HG03175 (cell line): Measurements from ENCODE around the gene PON2.
"Not testable (repeated sequence)": the region's sequence is repeated elsewhere in the genome, so short reads cannot be mapped to it uniquely, and the experiment has no call there.

Experiments
- ATAC-seq: cut with Tn5 transposase; IDR thresholded peaks from one replicate; pipeline ENCODE4 v1.9.1; 2021; ENCODE audit warnings: mild to moderate bottlenecking, moderate library complexity; ENCODE audit not compliant: unreplicated experiment

The PON2 gene

DNA sequence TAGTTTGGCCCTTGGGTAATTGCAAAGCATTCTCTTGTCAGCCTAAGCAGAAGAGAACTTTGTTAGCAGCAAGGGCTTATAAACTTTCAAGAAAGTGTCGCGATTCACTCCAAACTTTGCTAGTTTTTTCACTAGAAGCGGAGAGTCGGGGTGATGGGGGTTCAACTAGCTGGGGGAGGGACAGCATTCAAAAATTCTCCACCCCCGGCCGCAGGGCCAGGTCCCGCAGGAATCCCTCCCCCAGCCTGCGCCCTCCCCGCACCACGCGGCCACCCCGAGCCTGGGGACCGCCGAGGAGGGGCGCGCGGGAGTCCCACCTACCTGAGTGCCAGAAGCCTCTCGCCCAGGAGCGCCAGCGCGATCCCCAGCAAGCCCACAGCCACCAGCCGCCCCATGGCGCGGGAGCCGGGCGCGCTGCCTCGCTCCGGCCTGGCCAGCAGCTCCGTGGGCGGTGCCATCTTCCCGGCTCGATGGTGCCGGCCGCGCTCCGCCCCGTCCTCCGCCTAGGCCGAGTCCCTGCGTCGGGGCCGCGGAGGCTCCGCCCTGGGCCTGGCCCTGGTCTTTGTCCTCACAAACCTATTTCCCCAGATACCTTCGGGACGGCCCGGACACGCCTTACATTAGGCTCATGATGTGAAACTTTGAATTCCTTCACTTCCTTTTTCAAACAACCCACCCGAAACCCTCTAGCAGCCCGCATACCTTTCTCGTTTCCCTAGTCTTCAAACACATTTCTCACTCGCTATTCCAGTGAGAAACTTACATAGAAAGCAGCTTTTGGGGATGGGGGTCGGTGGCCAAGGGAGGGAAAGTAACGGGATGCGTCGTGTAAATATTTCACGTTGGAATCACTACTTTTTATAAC, at the start of gene PON2:
Gene PON2, minus strand, starts transcription at position 472 of the 865 bp plus-strand sequence. Its CDS starts 77 bp downstream, at position 395.
- peak; percentile 93 for ATAC-seq

DNA sequence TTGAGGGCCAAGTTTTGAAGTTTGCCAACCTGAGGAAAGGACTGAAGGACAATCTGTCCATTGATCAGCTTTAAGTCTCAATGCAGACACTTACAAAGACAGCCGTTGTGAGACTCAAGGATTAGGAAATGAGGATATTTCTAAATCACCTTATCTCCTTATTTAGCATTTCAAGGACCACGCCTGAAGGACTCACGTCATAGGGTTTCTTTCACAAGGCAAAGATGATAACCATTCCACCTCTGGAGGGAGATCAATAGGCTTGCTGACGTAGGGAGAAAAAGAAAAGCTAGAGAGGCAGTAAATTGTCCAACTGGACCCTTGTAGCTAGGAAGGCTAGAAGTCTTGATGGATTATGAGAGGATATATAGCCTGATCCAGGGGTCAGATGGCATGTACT, 47.6 kb upstream of the PON2 start:
- ATAC-seq, result no peak

DNA sequence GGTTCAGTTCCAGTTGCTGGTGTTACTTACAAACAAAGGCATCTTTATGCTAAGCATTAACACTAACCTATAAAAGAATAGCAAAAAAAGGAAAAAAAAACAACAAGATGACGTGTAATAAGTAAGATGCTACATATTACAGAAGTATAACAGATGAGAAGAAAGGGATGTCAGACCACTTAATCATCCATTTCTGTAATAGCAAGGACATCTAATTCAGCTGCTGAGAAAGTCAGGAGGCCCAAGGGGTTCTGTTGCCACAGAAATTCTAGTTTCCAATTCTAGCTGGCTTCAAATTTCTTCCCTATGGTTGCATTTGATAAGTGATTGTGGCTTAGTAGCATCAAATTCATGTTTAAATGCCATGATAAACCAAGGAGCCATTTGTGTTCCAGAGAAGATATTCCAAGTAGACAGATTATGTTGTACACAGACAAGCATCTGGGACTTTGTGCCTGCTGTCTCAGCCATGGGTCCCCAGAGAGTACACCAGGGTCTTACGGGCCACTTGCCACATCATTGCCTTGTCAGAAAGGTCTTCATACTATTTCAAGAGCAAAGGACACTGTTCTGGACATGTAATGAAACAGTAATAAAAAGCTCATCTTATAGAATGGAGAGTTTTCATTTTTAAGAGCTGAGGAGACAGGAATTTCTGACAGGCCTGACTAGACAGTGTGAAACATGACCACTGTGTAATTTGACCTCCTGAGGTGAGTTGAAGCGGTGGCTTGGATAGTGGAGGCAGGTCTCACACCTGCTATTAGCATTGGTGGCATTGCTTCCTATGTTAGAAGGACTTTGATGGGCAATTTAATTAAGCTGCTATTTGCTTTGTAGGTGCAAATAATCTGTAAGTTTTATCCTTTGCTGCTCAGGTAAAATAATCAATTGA, 46.7 kb upstream of the PON2 start:
- ATAC-seq, result no peak

DNA sequence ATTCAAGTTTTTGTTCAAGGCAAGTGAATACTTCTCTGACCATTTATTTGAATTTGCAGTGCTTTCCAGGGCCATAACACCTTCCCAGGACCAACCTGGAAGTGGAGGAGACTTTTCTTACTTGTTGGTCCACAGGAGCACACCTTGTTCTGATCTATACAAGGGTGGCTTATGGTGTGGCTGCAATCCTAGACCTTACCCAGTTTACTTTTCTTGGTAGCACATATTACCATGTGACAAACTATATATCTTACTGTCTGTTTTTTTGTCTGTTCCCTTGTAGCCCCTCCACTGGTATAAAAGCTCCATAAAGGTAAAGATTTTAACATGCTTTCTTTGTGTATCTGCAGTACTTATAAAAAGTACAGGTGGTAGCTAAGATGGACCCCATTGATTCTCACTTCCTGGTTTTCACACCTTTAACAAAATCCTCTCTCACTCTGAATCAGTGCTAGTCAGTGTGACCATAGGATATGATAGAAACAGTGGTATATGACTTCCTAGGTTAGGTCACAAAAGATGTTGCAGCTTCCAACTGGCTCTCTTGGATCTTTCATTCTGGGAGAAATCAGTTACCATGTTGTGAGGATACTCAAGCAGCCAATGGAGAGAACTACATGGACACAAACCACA, 45.3 kb upstream of the PON2 start:
- peak; percentile 57 for ATAC-seq

DNA sequence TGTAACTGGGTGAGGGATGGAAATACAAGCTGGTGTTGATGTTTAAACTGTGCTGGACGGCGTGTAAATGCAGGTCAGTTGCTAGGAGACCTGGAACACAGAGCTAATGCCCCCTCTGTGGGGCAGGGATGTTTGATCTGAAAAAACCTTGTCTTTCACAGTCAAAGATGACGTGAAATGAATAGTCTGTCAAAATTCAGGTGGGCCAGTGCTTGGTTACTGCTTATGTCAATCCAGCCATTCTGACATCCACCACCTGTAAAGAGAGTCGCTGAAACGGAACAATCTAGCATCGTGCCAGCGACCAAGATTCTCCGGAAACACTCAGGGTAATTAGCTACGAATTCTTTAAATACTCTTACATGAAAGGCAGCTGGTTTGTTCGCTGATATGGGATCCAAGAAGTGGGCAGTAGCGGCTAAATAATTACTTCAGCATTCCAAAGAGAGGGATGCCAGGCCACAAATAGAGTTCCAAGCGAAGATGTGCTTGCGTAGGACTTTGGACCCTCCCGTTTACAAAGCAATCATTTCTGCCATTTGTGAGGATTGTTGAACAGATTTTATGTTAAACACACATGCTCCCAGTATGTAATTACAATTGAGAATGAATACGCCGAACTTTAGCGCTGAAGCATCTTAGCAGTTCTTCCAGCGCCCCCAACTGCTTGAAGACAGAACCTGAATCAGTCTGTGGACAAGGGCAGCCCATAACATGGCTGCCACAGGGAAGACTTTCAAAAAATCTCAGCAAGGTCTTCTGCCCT, 43.6 kb upstream of the PON2 start:
- peak; percentile 27 for ATAC-seq

DNA sequence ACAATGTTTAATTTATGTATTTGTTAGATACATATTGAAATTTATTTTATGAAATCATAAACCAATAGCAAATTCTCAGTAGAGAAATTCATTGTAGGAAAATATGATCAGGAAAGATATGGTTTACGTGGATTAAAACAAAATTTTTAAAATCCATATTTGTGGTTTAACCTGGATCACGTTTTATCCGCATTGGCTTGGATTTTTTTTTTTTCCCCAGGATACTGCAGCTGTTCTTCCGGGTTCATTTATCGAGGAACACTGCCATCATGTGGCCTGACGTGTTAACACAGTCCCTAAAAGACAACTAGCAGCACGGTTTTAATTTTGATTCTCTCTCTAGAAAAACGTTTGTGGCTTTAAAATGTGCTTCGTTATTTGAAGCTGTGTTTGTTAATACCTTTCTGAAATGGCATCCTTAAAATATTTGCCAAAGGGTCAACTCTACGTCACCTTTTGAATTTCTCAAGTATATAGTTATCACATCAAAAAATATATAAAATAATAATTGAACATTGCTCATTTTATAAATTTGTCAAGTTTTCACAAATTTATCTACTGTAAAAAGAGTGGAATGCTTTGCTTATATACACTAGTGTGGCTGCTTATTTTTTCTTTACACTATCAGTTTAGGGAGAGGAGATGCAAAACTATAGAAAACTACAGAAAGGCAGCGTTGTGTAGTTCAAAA, 42.2 kb upstream of the PON2 start:
- peak; percentile 56 for ATAC-seq

DNA sequence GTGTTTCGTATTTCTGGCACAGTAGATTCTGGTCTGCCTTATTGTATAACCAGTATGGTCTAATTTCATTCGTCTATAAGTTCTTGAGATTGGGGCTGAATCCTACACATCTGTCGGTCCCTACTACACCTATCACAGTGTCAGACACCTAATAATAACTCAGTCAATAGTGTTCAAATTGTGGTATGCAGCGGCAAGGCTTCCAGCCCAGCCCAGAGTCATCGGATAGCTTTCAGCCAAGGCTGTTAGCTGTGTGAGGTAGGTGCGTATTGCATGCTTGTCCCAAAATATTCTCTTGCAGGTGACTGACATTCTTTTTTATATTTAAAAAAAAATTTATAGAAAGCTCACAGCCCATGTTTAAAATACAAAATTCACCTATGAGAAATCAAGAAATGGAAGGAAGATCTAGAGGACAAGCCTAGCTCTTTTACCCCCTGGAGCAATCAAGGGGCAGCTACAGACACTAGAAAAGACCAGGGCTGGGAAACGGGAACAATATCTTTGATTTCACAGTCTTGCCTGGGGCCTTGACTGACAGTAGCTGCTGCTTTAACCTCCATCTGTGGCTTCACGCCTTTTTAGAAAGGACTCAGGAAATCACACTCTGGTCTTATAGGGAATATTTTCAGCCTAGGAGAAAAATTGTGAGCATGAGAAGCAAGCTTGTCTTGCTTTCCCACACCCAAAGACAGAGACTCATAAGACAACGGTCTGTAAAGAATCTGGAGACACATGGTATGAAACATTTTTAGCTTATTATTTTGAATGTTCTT, 41.4 kb upstream of the PON2 start:
- ATAC-seq, result no peak

DNA sequence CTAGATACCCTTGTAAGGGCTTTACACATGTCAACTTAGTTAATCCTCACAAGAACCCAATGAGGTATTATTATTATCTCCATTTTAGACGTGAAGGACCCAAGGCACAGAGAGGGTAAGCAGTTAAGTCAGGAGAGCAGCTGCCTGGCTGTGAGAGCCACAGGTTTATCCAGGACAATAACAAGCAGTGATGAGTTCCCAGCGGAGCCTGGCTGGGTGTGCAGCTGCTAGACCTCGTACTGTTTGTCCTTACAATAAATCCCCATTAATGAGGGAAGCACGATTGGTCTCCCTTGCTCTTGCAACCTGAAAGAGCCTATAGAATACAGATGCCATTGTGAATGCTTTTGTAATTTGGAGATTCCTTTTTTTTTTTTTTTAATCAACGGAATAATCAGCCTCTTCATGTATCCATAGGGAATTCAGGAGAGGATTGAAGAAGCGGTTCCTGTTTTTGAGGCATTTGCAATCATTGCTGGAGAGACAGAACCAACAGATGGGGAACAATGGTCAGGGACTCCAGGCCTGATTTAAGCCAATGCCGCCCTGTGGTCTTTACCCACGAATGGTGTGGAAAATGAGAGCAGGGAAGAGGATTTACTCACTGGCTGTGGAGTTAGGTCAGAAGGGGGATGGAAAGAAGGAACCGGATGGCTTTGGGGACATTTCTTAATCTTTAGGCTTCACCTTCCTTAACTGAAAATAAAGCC, 38.6 kb upstream of the PON2 start:
- ATAC-seq, result no peak

DNA sequence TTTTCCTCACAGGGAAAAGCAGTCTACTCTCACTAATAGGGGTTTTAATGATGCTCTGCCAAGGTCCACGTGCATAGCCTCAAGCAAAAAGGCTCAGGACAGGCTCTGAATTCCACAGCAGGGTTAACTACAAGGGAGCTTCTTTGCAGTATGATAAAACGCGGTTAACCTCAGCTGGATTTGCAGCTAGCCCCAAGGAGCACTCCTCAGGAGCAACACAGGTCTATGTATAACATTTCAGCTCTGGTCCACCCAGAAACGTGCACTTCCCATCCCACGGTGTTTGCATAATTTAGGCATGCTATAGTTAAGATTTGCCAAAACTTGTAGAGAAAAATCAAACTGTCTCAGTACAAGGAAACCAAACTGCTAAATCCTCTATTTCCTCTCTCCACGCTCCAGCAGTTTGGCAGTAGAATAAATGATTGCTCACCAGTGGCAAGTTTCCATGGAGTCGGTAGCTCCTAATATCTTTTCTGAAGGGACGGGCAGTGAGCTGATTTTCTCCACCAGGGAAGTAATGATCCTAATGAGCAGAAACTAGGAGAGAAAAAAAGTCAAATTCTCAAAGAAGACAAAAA, 37.8 kb upstream of the PON2 start:
- no peak for ATAC-seq

DNA sequence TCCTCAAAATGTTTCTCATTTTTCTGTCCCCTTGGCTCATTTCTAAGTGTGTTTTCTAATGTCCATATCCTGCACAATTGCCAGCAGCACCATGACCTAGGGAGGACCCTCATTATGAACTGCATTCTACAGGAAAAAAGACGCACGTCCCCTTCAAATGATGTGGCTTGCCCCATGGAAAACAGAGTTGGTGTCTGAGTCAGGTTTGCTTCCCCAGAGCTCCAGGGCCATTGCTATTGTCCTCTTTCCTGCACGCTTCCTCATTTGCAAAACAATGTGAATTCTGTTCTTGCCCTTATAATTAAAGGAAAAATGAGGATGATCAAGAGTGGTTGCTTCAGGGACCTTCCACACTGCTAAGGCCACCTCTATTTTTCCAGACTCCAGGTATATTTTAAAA, 36.2 kb upstream of the PON2 start:
- no peak for ATAC-seq

DNA sequence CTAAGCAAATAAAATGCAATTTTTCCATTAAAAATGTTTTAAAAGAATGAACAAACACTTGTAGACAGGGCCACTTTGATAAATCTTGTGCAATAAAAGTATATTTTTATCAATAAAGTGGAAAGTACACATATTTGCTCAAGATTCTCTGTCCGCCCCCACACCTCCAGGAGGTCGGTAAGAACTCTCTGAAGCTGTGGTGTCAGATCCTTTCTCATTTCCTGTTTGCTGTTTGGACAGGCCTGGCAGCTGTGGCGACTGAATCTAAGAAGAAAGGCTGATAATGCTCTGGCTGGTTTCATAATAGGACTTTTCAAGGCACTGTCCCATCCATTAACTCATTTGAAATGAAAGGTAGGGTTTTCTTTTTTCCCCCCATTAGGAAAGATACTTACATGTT, 35.6 kb upstream of the PON2 start:
- ATAC-seq, result peak; percentile 97

DNA sequence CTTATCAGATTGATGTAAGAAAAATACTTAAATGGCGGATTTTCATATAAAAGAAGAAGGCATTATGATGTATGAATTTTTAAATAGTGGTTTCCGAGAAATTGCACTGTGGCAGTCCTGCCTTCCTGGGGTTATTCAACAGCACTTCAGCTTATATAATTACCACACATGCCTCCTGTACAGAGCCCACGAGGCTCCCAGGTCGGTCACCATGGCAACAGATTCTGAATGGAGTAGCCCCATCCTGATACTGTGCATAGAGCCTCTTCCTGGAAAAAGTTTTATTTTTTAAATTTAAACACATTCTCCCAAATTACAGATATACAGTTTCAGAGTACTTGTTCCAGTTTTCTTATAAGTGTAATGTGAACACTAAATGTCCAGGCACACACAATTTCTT, 35.0 kb upstream of the PON2 start:
- no peak for ATAC-seq

DNA sequence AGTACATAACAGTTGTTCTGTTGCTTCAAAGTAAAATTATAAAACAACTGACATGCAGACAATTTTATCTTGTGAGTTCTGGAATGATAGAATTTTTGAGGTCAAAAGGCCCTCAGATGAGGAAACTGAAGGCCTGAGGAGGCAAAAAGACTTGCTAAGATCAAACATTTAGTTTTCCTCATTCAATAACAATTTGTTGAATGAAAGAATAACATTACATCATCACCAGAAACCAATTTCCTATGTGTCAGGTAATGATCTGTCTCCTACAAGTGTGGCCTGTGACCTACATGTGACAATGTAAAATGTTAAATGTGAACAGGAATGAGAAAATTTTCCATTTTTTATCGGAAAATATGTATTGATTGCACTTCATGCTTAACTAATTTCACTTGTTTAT, 34.4 kb upstream of the PON2 start:
- ATAC-seq, result no peak

DNA sequence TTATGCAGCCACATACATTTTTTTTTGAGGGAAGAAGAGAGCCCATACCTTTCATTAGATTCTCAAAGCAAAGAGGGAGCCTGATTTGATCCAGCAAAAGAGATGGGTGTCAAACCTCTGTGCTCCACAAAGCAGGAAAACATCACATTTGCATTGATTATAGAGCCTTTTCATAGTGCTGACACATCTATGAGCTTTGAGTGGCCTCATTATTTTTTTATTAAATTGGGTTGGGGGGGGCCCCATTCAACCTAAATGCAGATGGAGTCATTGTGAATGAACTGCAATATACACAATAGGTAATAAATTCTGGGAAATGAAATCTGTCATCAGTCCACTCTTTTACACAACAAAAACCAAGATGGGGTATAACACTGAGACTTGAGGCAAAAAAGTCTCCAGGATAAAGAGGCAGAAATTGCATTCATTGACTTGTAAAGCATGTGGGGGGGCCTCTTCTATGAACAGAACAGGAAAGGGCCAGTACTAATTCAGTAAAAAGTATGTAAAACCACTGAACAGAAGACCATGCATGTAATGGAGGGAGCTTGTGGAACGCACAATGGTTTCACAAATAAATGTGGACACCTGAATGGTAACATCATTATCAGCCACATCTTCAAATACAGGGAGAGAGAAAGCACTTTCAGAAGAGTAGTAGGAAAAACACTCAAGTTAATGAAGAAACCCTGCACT, 33.2 kb upstream of the PON2 start:
- ATAC-seq, result no peak

DNA sequence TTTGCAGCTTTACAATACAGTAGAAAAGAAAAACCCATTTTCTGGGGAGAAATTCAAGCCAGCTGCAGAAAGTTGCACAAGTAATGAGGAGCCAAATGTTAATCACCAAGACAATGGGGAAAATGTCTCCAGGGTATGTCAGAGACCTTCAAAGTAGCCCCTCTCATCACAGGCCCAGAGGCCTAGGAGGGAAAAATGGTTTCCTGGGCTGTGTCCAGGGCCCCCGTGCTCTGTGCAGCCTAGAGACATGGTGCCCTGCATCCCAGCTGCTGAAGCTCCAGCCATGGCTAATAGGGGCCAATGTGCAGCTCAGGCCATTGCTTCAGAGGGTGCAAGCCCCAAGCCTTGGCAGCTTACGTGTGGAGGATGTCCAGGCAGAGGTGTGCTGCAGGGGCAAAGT, 25.8 kb upstream of the PON2 start:
- ATAC-seq, result not testable (repeated sequence)

DNA sequence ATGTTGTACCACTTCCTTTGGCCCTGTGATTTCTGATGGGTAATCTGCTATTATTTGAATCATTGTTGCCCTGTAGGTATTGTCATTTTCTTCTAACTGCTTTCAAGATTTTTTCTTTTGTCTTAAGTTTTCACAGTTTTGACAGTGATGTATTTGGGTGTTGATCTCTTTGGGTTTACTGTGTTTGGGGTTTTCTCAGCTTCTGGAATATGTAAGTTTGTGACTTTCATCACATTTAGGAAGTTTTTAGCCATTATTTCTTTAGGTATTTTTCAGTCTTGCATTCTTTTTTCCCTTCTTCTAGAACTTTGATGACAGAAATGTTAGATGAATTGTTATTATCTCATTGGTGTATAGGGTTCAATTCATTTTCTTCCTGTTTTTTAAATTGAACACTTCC, 23.1 kb upstream of the PON2 start:
- no peak for ATAC-seq

DNA sequence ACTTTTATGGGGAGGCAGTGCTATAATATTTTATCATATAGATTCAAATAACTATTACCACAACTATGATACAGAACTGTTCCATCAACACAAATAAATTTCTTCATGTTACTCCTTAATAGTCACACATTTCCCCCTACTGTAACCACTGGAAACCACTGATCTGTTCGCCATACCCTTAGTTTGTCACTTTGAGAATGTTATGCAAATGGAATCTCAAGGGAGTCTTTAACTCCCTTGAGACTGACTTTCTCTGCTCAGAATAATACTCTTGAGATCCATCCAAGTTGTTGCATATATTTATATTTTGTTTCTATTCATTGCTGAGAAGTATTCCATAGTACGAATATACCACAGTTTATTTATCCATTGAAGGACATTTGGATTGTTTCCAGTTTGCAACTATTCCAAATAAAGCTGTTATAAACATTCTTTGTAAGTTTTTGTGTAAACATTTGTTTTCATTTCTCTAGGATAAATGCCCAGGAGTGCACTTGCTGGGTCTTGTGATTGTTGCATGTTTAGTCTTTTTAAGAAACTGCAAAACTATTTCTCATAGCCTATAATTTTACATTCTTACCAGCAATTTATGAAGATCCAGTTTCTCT, 19.7 kb upstream of the PON2 start:
- ATAC-seq, result peak; percentile 80
